ENCODE measurements around the gene HILPDA. TPM values are rescaled to one million over a fixed set of nuclear protein-coding genes. Genes with fewer than 3 reads are reported as not detected.

The HILPDA gene
- total and polyA plus RNA-seq, 2 experiments from 2014 or later = 38.5 to 57.5 TPM

DNA sequence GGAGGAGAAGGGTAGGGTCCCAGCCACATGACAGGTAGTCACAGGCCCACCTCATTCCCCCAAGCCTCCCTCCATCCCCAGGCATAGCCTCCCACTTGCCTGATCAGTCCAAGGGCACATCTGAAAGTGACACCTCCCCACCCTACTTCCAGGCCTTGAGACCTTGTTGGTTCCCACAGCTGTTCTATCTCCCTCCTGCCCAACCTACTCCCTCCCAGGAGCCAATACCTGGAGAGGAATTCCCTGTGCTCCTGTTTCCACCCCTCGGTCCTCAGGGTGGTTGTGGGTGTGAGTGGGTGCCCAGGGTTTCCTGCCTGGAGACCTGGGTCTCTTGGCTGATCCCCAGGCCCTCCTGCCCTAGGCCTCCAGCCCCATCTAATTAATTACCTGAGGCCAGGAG lies 34.3 kb upstream of the HILPDA start:
- H3K36me3 ChIP-seq (ENCODE audit: insufficient read depth) = no peaks in the 10 kb centered on the region
- no peaks in the 10 kb centered on the region for H4K20me1 ChIP-seq (replicated peaks; ENCODE audit: insufficient read depth)
- Mint-ChIP-seq H3K4me1 (no peaks in the 10 kb centered on the region), H3K27ac (no peak overlapping the region), H3K9me3 (no peaks in the 10 kb centered on the region), H3K36me3 (ENCODE audit: low read depth) (no peaks in the 10 kb centered on the region), H3K27me3 (ENCODE audit: insufficient read depth, low read depth, poor library complexity) (peaks cover 10% of the 10 kb centered on the region), H3K4me3 (no peak overlapping the region)
- TF ChIP-seq CREB1 (CRISPR knock-in tag; IDR thresholded peaks at IDR 0.05; ENCODE audit: low read depth) (no peak), STAT1 (IDR thresholded peaks at IDR 0.05; ENCODE audit: unreplicated experiment) (no peak), EZH2phosphoT487 (IDR thresholded peaks at IDR 0.05; ENCODE audit: unreplicated experiment) (no peak), EZH2 (IDR thresholded peaks at IDR 0.05; ENCODE audit: low read depth, unreplicated experiment) (no peak), NANOG (IDR thresholded peaks at IDR 0.05; ENCODE audit: borderline replicate concordance) (no peak), ZNF114 (CRISPR knock-in tag; IDR thresholded peaks at IDR 0.05) (no peak), JUNB (IDR thresholded peaks at IDR 0.05; ENCODE audit: unreplicated experiment) (no peak), POLR2AphosphoS5 (IDR thresholded peaks at IDR 0.05; ENCODE audit: low read depth) (no peak)
- TF ChIP-seq, protein P1, sequence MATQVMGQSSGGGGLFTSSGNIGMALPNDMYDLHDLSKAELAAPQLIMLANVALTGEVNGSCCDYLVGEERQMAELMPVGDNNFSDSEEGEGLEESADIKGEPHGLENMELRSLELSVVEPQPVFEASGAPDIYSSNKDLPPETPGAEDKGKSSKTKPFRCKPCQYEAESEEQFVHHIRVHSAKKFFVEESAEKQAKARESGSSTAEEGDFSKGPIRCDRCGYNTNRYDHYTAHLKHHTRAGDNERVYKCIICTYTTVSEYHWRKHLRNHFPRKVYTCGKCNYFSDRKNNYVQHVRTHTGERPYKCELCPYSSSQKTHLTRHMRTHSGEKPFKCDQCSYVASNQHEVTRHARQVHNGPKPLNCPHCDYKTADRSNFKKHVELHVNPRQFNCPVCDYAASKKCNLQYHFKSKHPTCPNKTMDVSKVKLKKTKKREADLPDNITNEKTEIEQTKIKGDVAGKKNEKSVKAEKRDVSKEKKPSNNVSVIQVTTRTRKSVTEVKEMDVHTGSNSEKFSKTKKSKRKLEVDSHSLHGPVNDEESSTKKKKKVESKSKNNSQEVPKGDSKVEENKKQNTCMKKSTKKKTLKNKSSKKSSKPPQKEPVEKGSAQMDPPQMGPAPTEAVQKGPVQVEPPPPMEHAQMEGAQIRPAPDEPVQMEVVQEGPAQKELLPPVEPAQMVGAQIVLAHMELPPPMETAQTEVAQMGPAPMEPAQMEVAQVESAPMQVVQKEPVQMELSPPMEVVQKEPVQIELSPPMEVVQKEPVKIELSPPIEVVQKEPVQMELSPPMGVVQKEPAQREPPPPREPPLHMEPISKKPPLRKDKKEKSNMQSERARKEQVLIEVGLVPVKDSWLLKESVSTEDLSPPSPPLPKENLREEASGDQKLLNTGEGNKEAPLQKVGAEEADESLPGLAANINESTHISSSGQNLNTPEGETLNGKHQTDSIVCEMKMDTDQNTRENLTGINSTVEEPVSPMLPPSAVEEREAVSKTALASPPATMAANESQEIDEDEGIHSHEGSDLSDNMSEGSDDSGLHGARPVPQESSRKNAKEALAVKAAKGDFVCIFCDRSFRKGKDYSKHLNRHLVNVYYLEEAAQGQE (IDR thresholded peaks at IDR 0.05; ENCODE audit: unreplicated experiment) = no peak
- TF ChIP-seq, protein P2, sequence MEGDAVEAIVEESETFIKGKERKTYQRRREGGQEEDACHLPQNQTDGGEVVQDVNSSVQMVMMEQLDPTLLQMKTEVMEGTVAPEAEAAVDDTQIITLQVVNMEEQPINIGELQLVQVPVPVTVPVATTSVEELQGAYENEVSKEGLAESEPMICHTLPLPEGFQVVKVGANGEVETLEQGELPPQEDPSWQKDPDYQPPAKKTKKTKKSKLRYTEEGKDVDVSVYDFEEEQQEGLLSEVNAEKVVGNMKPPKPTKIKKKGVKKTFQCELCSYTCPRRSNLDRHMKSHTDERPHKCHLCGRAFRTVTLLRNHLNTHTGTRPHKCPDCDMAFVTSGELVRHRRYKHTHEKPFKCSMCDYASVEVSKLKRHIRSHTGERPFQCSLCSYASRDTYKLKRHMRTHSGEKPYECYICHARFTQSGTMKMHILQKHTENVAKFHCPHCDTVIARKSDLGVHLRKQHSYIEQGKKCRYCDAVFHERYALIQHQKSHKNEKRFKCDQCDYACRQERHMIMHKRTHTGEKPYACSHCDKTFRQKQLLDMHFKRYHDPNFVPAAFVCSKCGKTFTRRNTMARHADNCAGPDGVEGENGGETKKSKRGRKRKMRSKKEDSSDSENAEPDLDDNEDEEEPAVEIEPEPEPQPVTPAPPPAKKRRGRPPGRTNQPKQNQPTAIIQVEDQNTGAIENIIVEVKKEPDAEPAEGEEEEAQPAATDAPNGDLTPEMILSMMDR (conservative IDR thresholded peaks at IDR 0.05; ENCODE audit: low read depth in 2 of 2) = no peak
- TF ChIP-seq, protein P3, sequence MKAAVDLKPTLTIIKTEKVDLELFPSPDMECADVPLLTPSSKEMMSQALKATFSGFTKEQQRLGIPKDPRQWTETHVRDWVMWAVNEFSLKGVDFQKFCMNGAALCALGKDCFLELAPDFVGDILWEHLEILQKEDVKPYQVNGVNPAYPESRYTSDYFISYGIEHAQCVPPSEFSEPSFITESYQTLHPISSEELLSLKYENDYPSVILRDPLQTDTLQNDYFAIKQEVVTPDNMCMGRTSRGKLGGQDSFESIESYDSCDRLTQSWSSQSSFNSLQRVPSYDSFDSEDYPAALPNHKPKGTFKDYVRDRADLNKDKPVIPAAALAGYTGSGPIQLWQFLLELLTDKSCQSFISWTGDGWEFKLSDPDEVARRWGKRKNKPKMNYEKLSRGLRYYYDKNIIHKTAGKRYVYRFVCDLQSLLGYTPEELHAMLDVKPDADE (IDR thresholded peaks at IDR 0.05) = no peak
- H2AFZ ChIP-seq = no peak overlapping the region
- no peaks in the 10 kb centered on the region for H3K27me3 ChIP-seq (ENCODE audit: insufficient read depth)
- H3K4me2 ChIP-seq = no peak overlapping the region
- no peak overlapping the region for H3K27ac ChIP-seq (ENCODE audit: low read depth)
- no peaks in the 10 kb centered on the region for H3K79me2 ChIP-seq (replicated peaks; ENCODE audit: insufficient read depth)
- no peak for ATAC-seq
- no peaks in the 10 kb centered on the region for H3F3A ChIP-seq (replicated peaks; ENCODE audit: low read depth)
- no peak for DNase-seq (ENCODE audit: low spot score)
- H3K9me2 ChIP-seq (ENCODE audit: insufficient read depth) = no peaks in the 10 kb centered on the region
- H3K4me3 ChIP-seq = no peak overlapping the region
- no peaks in the 10 kb centered on the region for H3K4me1 ChIP-seq (ENCODE audit: insufficient read depth)
